T47D (cell line): Measurements from ENCODE around the gene TLL1.

Source experiments
- DNase-seq, 2 experiments: peaks; one replicate each; pipeline versions ENCODE4 v3.0.0 to v3.0.0-alpha.2; 2011 to 2012; ENCODE audit warnings: low read depth in 1 of 2, low spot score in 1 of 2
- JUND ChIP-seq: IDR thresholded peaks from 2 replicates; pipeline ENCODE4 v1.6.1; 2012; ENCODE audit warnings: low read depth
- in situ Hi-C: cut with HindIII; loops from 2 replicates; pipeline ENCODE4 v1.10.0; 2016; ENCODE audit warnings: low sequenced_read_pairs, low pct_unique_long_range_greater_than_20kb

TLL1 gene

DNA sequence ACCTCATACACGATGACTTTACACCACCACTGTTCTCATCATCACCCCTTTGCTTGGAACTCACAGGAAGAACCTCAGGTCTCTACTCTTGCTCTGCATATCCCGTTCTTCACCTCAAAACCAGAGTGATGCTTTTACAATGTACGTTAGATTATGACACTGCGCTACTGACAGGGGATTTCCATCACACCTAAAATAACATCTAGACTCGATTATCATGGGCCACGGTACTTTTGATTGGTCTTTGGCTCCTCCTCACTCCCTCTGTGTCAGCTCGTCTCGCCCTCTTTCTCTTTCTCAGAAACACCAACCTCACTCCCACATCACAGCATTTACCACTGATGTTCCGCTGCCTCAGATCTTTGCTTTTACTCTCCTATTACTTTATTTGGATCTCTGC, 172.4 kb downstream of the TLL1 start:
- in situ Hi-C loops, result no loop called here
- DNase-seq, result no peak
- no peak for TF ChIP-seq JUND

DNA sequence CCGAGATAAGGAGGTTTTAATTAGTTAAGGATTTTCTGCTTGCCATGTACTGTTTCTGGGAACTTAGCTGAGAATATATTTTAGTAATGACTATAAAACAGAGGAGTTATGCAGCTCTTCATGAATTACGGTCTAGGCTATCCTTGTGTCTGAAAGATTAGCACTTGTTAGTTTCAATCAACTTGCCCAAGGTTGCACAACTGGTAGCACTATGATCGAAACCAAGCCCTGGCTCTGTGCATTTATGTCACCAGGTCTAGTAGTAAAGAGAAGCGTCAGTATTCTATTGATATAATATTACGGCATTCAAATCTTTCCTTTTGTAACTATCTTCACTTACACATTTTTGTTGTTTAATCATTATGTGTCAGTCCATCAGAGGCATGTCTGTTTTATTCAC, 176.0 kb downstream of the TLL1 start:
- DNase-seq, result no peak
- in situ Hi-C loops, result no loop called here
- no peak for TF ChIP-seq JUND

- in situ Hi-C loops, result no loop called here
- no peak for TF ChIP-seq JUND
- peak in 1 of 2 experiments; percentile 52 for DNase-seq
Observed at GRCh38 chr4:166064721-166065120, 191.7 kb downstream of the TLL1 start.

DNA sequence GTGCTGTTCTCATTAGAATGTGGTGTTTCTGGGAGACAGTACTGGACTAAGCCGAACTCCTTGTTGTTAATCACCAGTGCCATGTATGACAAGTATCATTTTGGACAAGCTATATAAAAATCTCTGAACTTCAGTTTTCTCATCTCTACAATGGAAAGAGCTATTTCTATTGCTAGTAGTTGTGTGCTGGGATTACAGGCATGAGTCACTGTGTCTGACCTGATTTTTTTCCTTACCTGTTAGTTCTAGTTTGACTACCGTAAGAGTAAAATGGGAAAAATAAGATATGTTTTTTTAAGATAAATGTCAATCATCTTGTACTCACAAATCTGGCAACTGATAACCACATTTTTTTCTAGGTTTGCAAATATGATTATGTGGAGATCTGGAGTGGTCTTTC, 192.3 kb downstream of the TLL1 start:
- in situ Hi-C loops, result no loop called here
- TF ChIP-seq JUND, result no peak
- DNase-seq, result no peak

DNA sequence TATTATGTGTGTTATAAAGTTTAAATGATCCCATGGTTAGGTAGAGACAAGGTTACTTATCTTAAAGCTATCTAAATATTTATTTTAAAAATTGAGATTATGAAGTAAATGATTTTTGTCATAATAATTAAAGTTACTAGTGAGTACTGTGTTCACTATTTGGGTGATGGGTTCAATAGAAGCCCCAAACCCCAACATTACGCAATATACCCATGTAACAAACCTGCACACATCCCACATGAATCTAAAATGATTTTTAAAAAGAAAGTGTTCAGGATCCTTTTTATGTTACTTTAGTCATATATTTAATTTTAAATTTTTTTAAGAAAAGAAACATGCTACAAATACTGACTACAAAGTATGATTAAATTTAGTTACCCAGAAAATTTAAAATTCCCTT, 193.9 kb downstream of the TLL1 start:
- no peak for TF ChIP-seq JUND
- in situ Hi-C loops, result no loop called here
- no peak for DNase-seq

- in situ Hi-C loops, result no loop called here
- DNase-seq, result no peak
- TF ChIP-seq JUND, result no peak
Observed at GRCh38 chr4:166067915-166068314, 194.9 kb downstream of the TLL1 start.

- no peak for DNase-seq
- TF ChIP-seq JUND, result no peak
- in situ Hi-C loops, result no loop called here
Observed at GRCh38 chr4:166073783-166074182, 200.7 kb downstream of the TLL1 start.

DNA sequence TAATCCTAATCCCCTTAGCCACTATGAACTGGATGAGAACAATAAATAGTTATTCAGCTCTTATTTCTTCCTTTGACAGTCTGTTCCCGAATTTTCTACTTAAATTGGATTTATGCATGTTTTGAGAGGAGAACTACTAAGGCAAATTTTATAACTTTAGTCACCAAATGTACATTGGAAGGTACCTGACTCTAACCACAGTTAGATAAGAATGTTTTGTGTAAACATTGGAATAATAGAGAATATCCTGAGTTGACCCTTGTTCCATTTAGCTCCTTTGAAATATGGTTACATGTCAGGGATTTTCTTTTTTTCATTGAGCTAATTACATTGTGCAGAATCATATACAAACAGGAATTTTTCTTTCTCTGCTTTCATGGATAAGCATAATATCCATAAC, 202.6 kb downstream of the TLL1 start:
- no peak for TF ChIP-seq JUND
- DNase-seq, result no peak
- in situ Hi-C loops, result no loop called here

GRCh38 chr4:166077782-166078181, 204.7 kb downstream of the TLL1 start:
- in situ Hi-C loops, result no loop called here

GRCh38 chr4:166078383-166078782, 205.3 kb downstream of the TLL1 start:
- in situ Hi-C loops, result no loop called here

More at GRCh38 chr4:166077782-166078181, 204.7 kb downstream of the TLL1 start:
- peak in 1 of 2 experiments; percentile 5 for DNase-seq
- no peak for TF ChIP-seq JUND

DNA sequence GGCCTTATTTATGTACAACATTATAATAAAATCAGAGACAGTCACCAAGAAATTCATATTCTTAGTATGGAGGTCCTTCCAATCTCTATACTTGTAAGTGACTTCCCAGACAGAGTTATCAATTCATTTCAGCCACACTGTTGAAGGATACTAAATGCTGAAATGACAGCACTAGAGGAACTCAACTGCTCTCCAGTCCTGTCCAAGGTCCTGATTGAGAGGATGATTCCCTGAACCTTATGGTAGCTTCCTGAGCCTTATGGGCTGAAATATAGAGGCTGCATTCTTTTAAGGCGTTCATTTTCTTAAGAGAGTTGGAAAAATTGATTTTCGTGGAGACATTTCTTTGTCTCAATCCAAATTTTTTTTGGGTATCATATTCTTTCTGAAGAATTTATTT, 205.9 kb downstream of the TLL1 start:
- DNase-seq, result peak in 1 of 2 experiments; percentile 61
- no peak for TF ChIP-seq JUND
- in situ Hi-C loops, result no loop called here

More at GRCh38 chr4:166078383-166078782, 205.3 kb downstream of the TLL1 start:
- no peak for TF ChIP-seq JUND
- no peak for DNase-seq

- in situ Hi-C loops, result no loop called here
- no peak for DNase-seq
- TF ChIP-seq JUND, result no peak
Observed at GRCh38 chr4:166087569-166087968, 214.5 kb downstream of the TLL1 start.

- no peak for DNase-seq
- in situ Hi-C loops, result no loop called here
- no peak for TF ChIP-seq JUND
Observed at GRCh38 chr4:166088576-166088975, 215.5 kb downstream of the TLL1 start.

DNA sequence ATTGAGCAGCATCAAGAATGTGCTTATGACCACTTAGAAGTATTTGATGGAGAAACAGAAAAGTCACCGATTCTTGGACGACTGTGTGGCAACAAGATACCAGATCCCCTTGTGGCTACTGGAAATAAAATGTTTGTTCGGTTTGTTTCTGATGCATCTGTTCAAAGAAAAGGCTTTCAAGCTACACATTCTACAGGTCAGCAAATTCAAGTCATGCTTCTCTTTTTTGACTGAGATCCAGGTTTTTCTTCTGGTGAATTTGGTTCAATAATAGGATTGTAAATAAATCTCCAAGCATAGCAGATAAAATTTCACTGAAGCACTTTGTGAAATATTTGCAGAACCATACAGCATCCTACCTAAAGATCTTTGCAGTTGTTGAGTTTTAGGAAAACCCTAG, 218.1 kb downstream of the TLL1 start:
- no peak for DNase-seq
- TF ChIP-seq JUND, result no peak
- in situ Hi-C loops, result no loop called here
